HG02938 (cell line): Measurements from ENCODE around the gene MACF1.

Experiments
- ATAC-seq: cut with Tn5 transposase; IDR thresholded peaks from one replicate; pipeline ENCODE4 v1.9.1; 2021; ENCODE audit warnings: mild to moderate bottlenecking, moderate library complexity; ENCODE audit not compliant: unreplicated experiment

MACF1 gene

DNA sequence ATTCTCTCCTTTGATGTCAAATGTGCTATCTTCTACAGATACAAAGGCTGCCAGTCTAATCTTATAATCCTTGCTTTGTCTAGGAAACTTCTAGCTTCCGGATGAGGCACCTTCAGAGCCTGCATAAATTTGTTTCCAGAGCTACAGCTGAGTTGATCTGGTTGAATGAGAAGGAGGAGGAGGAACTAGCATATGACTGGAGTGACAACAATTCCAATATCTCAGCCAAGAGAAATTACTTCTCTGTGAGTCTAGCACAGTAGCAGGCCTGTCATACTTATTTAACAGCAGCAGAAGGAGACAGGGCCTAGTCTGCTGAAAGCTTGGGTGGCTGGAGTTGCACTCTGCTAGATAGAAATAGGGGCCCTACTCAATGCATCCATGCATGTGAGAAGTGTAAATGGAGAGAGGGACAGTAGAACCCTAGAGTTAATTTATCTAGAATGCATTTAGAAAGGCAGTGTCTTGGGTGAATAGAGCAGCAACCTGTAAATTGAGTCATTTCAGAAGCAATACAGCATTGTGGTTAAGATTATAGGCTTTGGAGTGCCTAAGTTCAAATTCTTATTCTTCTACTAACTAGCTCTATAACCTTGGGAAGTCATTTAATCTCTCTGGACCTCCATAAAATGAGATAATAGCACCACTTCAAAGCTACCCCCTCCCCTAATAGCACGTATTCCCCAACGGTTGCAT is 89.0 kb downstream of the MACF1 start:
- ATAC-seq: no peak

DNA sequence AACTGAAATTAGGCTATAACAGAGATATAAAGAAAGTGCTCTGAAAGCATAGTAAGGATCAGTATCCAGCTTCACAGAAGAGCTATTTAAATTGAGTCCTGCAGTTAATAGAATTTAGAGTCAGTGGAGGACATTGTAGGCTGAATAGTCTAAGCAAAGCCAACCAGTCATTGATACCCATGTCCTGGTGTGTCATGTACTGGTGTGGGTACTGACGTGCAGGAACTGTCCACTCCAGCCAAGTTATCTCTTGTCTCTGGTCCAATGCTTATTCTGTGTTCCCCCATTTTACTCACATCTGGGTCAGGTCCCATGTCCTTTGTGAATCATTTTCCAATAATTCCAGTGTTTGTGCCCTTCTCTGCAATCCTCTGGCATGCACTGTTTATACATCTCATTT is 90.0 kb downstream of the MACF1 start:
- ATAC-seq: no peak

GRCh38 chr1:39295901-39296300 is 91.4 kb downstream of the MACF1 start:
- no peak for ATAC-seq

DNA sequence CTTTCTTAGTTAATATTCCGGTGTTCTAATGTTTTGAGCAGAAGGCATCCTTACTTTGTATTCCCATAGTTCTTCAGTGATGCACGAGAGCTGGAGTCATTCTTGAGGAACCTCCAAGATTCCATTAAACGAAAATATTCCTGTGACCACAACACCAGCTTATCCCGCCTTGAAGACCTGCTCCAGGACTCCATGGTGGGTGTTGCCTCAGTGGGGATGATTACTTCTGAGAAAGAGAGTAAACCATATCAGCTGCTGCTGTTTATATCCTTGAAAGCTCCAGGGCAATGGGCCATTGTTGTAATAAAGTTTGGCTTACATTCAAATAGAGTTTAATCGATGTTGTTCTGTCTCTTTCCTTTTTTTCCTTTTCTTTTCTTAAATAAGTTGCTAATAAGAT is 93.1 kb downstream of the MACF1 start:
- ATAC-seq: no peak

GRCh38 chr1:39301606-39302005 is 97.1 kb downstream of the MACF1 start:
- ATAC-seq: no peak

- ATAC-seq: no peak
Observed at GRCh38 chr1:39305555-39305954, 101.1 kb downstream of the MACF1 start.

DNA sequence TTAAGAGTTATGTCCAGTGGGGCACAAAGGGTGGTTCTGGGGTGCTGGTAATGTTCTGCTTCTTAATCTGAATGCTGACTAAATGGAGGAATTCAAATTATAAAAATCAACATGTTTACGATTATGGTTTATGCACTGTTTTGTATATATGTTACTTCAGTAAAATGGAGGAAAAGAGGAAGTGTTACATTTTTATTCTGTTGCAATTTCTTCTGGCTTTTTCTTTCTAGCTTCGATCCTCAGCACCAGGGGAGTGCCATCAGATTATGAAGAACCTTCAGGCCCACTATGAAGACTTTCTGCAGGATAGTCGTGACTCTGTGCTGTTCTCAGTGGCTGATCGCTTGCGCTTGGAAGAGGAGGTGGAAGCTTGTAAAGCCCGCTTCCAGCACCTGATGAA is 105.5 kb downstream of the MACF1 start:
- ATAC-seq: no peak

DNA sequence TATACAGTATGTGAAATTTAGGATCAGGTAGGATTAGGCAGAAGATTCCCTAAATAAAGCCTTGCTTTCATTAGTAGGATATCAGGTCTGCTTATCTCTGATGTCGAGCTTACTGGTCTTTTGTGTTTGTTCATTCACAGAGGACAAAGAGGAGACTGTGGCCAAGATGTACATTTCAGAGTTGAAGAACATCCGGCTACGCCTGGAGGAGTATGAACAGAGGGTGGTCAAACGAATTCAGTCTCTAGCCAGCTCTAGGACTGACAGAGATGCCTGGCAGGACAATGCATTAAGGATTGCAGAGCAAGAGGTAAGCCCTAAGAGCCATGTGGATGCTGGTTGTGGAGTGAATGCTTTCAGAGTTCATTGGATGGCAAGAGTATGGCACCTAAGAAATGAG is 106.2 kb downstream of the MACF1 start:
- no peak for ATAC-seq

- no peak for ATAC-seq
Observed at GRCh38 chr1:39317111-39317510, 112.6 kb downstream of the MACF1 start.

DNA sequence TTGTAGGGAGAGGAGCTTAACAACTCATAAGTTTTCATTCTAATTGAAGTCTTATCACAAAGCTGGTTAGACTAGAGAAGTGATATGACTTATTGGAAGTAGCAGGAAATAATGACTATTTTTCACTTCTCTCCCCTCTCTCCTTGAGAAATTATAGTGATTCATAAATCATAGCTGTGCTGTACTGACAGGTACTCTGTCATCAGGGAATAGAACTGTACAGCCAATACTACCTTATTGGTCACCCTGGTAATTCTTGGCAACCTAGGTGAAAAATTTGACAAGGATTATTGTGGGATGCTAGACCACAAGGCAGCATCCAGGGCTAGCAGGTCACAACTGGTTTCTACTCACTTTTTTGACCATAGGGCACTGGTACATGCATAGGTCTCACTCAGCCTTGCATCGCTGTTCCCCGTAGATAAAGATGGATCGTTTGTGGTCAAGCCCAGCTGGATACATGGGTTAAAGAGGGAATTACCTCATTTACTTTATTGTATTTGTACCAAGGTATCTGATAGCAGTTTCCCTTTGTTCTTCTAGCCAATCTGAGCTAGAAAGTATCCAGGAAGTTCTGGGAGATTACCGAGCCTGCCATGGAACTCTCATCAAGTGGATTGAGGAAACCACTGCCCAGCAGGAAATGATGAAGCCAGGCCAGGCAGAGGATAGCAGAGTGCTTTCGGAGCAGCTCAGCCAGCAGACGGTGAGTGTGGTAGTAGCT is 113.6 kb downstream of the MACF1 start:
- no peak for ATAC-seq

DNA sequence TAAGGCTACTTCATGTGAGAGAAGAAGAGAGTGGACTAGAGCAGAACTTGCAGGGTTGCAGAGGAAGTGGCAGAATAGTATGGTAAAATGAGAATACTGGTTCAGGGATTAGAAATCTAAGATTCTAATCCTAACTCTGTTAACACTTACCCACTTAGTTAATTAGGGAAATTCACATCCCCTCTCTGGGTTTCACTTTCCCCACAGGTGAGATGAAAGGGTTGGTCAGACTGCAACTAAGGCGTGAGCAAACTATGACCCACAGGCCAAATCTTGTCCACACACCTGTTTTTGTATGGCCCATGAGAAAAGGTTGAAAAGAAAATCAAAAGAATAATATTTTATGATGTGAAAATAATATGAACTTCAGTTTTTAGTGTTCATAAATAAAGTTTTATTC is 117.5 kb downstream of the MACF1 start:
- no peak for ATAC-seq

- no peak for ATAC-seq
Observed at GRCh38 chr1:39322431-39322830, 117.9 kb downstream of the MACF1 start.

DNA sequence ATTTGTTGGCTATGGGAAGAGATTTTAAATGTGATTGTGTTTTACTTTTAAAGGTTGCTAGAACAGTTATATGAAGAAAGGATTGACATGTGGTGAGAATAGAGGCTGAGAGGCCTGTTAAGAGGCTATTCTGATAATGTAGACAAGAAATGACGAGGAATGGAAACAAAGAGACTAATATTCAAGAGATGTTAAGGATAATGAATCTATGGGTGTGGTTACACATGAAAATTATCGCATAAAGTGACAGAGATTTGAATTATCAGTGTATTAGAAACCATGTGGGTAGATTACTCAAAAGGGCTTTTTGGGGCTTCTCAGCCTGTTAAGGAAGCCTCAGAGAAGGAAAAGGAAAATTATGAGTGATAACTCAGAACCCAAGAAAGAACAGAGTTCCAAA is 120.4 kb downstream of the MACF1 start:
- no peak for ATAC-seq

DNA sequence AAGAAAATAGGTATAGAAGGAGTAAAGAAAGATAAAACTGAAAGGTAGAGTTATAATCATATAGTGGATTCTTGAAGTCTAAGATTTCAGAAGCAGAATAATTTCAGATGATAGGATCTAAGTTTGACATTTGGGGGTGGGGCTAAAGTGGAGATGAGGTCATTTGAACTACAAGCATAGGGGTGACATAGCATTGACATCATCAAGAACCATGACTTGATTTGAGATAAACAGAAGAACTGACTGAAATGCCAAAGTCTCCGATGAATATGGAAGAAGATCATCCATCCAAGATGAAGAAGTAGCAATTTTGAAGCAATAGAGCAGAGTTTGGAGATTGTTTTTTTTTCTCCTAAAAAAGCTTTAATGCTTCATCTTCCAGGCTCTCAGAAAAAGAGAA is 122.3 kb downstream of the MACF1 start:
- no peak for ATAC-seq

- ATAC-seq: no peak
Observed at GRCh38 chr1:39328095-39328494, 123.6 kb downstream of the MACF1 start.

DNA sequence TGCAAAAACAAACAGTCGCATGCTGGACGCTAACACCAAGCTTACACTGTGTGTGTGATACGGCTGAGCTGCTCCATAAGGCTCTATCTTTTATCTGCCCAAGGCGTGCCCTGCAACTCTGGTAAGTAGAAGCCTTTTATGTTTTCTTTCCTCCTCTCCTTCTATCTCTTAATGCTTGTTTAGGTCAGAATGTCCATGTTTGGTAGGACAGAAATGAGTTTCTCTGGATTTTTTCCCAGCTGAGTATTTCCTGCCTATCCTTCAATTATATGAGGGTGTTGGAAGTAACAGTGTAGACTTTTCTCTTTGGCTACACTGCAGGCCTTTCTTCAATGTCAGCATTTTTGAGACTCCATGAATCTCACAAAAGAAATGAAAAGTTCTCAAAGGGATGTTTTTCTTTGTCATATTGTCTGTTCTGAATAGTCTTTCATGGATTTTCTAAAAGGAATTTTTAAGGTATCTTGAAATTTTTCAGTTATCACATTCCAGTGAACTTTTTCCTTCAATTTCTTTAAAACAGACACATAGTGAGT is 124.2 kb downstream of the MACF1 start:
- no peak for ATAC-seq

GRCh38 chr1:39331647-39332046 is 127.2 kb downstream of the MACF1 start:
- ATAC-seq: no peak

DNA sequence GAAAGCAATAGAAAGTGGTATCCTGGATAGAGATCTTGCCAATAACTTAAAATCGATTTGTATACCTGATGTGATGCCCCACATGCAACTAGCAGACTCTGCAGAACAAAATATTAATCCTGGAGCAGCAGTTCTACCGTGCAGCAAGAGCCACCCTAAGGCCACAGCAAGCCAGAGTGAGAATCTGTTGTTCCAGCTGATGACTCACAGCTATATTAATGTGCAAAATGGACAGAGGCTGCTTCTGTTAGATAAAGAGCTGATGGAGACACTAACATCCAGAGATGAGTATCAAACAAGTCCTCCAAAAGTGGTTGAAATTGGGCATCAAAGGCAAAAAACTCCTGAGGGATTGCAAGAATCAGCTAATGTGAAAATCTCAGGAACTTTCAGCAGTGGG is 127.8 kb downstream of the MACF1 start:
- ATAC-seq: no peak

DNA sequence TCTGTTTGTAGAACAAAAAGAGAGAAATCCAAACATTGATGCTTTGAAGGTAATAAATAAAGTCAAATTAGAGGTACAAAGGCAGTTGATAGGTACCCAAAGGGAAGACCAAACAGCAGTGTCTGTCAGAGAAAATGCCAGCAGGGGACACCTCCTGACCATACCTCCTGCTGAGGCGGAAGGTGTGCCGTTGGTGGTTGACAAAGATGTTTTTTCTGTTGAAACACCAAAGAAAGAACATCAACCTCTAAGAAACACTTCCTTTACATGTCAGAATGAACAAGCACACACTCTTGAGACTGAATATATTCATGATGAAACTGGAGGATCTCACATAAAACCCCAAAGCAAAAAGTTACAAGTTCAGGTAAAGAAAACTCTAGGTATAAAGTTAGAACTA is 128.3 kb downstream of the MACF1 start:
- ATAC-seq: no peak

- ATAC-seq: no peak
Observed at GRCh38 chr1:39333296-39333695, 128.8 kb downstream of the MACF1 start.

GRCh38 chr1:39335216-39335615 is 130.7 kb downstream of the MACF1 start:
- ATAC-seq: no peak

DNA sequence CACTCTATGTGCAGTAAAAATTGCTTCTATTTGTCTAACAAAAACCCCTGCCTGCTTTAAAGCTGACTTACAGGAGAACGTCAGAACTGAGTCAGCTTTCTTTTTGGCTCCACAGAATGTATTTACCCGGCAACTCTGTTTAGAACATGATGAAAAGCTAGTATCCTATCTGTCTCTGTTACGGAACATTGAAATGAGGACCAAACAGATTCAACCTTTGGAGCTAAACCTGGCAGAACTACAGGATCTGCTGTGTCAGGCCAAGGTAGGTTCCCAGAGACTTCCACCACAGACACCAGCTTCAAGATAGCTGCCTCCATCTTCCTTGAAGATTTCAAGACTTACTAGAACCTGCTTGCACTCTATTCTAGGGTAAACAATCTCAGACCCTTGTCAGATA is 132.6 kb downstream of the MACF1 start:
- ATAC-seq: no peak
